ENCODE results near the gene MGAT5. TPM values are rescaled to one million over a fixed set of nuclear protein-coding genes. Genes with fewer than 3 reads are reported as not detected.

Gene MGAT5
- total RNA-seq, 1 experiment from 2014 or later: 22.1 TPM

- Mint-ChIP-seq H3K4me3 (ENCODE audit: unreplicated experiment) (no peak overlapping the region), H3K27ac (ENCODE audit: unreplicated experiment) (no peak overlapping the region), H3K4me1 (ENCODE audit: low read depth, unreplicated experiment) (peaks cover 7% of the 10 kb centered on the region), H3K36me3 (ENCODE audit: insufficient read depth, unreplicated experiment) (peaks cover 5% of the 10 kb centered on the region), H3K27me3 (ENCODE audit: insufficient read depth, unreplicated experiment) (no peaks in the 10 kb centered on the region), H3K9me3 (ENCODE audit: unreplicated experiment) (peaks cover 9% of the 10 kb centered on the region)
- Histone ChIP-seq H3K4me3 (ENCODE audit: low read depth, low read length) (no peak overlapping the region), H3K4me1 (peaks cover 13% of the 10 kb centered on the region; the same call in 1 of the 2 replicates), H3K36me3 (ENCODE audit: control insufficient read depth, insufficient read depth, low read length) (no peaks in the 10 kb centered on the region), H3K27me3 (replicated peaks; ENCODE audit: control insufficient read depth, insufficient read depth, low read length) (no peaks in the 10 kb centered on the region), H3K9me3 (no peaks in the 10 kb centered on the region)
- no TSS peak for BruUV-seq (replicated peaks)
- ChIA-PET POLR2A (interaction anchor here (0.7 kb wide), 1 partner anchor 17 kb away, joined by 5 read pairs; no protein-coding TSS in a partner anchor), CTCF (interaction anchor here (0.8 kb wide), 1 partner anchor 90 kb away, joined by 5 read pairs; no protein-coding TSS in a partner anchor)
- intact Hi-C loops (cut with micrococcal nuclease; ENCODE audit: unreplicated experiment): no loop called here
- TF ChIP-seq CTCF (IDR thresholded peaks at IDR 0.05; ENCODE audit: insufficient read depth in 1 of 2, low read depth in 1 of 2, low read length in 1 of 2, severe bottlenecking in 1 of 2, unreplicated experiment in 1 of 2): no peak
- no peak for DNase-seq
Observed at GRCh38 chr2:134334542-134335353, 80.9 kb downstream of the MGAT5 start.

GRCh38 chr2:134335601-134336000 lies 81.7 kb downstream of the MGAT5 start:
- peaks cover 5% of the 10 kb centered on the region for H3K36me3 Mint-ChIP-seq (ENCODE audit: insufficient read depth, unreplicated experiment)
- no peaks in the 10 kb centered on the region for H3K27me3 Mint-ChIP-seq (ENCODE audit: insufficient read depth, unreplicated experiment)
- Histone ChIP-seq H3K9me3 (no peaks in the 10 kb centered on the region), H3K27me3 (replicated peaks; ENCODE audit: control insufficient read depth, insufficient read depth, low read length) (no peaks in the 10 kb centered on the region), H3K4me3 (ENCODE audit: low read depth, low read length) (no peak overlapping the region), H3K4me1 (peaks cover 13% of the 10 kb centered on the region; the same call in 1 of the 2 replicates), H3K36me3 (ENCODE audit: control insufficient read depth, insufficient read depth, low read length) (no peaks in the 10 kb centered on the region)
- H3K4me3 Mint-ChIP-seq (ENCODE audit: unreplicated experiment): no peak overlapping the region
- no TSS peak for BruUV-seq (replicated peaks)
- DNase-seq: no peak
- peaks cover 7% of the 10 kb centered on the region for H3K4me1 Mint-ChIP-seq (ENCODE audit: low read depth, unreplicated experiment)
- no peak overlapping the region for H3K27ac Mint-ChIP-seq (ENCODE audit: unreplicated experiment)
- intact Hi-C loops (cut with micrococcal nuclease; ENCODE audit: unreplicated experiment): no loop called here
- H3K9me3 Mint-ChIP-seq (ENCODE audit: unreplicated experiment): peaks cover 9% of the 10 kb centered on the region
- POLR2A ChIA-PET: no interaction called here
- no peak for TF ChIP-seq CTCF (IDR thresholded peaks at IDR 0.05; ENCODE audit: insufficient read depth in 1 of 2, low read depth in 1 of 2, low read length in 1 of 2, severe bottlenecking in 1 of 2, unreplicated experiment in 1 of 2)
- CTCF ChIA-PET: interaction anchor here (0.6 kb wide), 1 partner anchor 350 kb away, joined by 3 read pairs; no protein-coding TSS in a partner anchor

- POLR2A ChIA-PET: no interaction called here
- Histone ChIP-seq H3K4me1 (peaks cover 13% of the 10 kb centered on the region; the same call in 1 of the 2 replicates), H3K36me3 (ENCODE audit: control insufficient read depth, insufficient read depth, low read length) (no peaks in the 10 kb centered on the region), H3K27me3 (replicated peaks; ENCODE audit: control insufficient read depth, insufficient read depth, low read length) (no peaks in the 10 kb centered on the region), H3K9me3 (no peaks in the 10 kb centered on the region), H3K4me3 (ENCODE audit: low read depth, low read length) (no peak overlapping the region)
- no peak overlapping the region for H3K4me3 Mint-ChIP-seq (ENCODE audit: unreplicated experiment)
- TF ChIP-seq CTCF (IDR thresholded peaks at IDR 0.05; ENCODE audit: insufficient read depth in 1 of 2, low read depth in 1 of 2, low read length in 1 of 2, severe bottlenecking in 1 of 2, unreplicated experiment in 1 of 2): no peak
- H3K27me3 Mint-ChIP-seq (ENCODE audit: insufficient read depth, unreplicated experiment): no peaks in the 10 kb centered on the region
- intact Hi-C loops (cut with micrococcal nuclease; ENCODE audit: unreplicated experiment): no loop called here
- peaks cover 6% of the 10 kb centered on the region for H3K9me3 Mint-ChIP-seq (ENCODE audit: unreplicated experiment)
- BruUV-seq (replicated peaks): no TSS peak
- peaks cover 5% of the 10 kb centered on the region for H3K36me3 Mint-ChIP-seq (ENCODE audit: insufficient read depth, unreplicated experiment)
- H3K27ac Mint-ChIP-seq (ENCODE audit: unreplicated experiment): no peak overlapping the region
- CTCF ChIA-PET: no interaction called here
- peaks cover 7% of the 10 kb centered on the region for H3K4me1 Mint-ChIP-seq (ENCODE audit: low read depth, unreplicated experiment)
- DNase-seq: no peak
Observed at GRCh38 chr2:134336352-134336751, 82.5 kb downstream of the MGAT5 start.

Data from Caco-2 (cell line).